Skin epidermis (tissue), 12 donors: Measurements from ENCODE around the gene INHBC.
"Not testable (repeated sequence)": the region's sequence is repeated elsewhere in the genome, so short reads cannot be mapped to it uniquely, and the experiment has no call there.

ENCODE experiments used
- H3K27ac ChIP-seq, 21 experiments: fragments of 200-600 bp; sonication (generic) in 11 of 21; one replicate each; pipeline ENCODE4 v1.5.0; 2020; ENCODE audit warnings: mild to moderate bottlenecking in 3 of 21, inconsistent platforms in 2 of 21, moderate library complexity in 2 of 21
- H3K4me3 ChIP-seq, 7 experiments: fragments of 200-600 bp; sonication (generic) in 2 of 7; one replicate each; pipeline ENCODE4 v1.5.0; 2020; ENCODE audit warnings: inconsistent platforms in 2 of 7, mild to moderate bottlenecking in 2 of 7, moderate library complexity in 1 of 7

INHBC gene

DNA sequence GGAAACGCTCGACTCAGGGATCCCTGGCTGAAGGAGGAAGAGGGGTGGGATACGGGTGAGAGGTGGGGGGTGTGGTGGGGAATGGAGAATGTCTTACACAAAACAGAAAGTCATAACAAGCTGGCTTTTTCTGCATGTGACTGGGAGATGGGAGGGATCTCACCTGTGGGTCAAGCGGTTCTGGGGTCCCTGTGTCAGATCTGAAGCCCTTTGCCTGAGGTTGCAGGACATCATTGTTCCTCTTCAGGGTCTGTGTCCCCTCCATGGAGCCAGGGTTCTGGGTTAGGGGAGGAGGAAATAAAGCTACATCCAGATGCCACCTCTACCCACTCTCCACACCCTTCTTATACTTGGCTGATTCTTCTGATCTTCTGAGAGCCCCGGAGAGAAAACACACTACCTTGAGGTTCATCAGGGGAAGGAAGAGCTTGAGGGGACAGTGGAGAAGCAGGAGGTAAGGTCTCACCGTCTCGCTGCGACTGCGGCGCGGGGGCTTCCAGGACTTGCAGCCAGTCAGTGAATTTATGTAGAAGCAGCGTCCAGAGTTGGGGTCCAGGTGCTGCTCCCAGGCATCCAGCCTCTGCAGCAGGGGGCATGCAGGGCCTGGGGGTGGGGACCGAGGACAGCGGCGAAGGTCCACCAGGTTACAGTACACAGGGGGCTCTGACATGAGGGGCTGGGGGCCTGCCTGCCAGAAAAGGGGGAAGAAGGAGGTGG, 42.6 kb downstream of the INHBC start:
- H3K4me3 ChIP-seq = peak overlapping the region; percentile 32 to 47 (median 40)

DNA sequence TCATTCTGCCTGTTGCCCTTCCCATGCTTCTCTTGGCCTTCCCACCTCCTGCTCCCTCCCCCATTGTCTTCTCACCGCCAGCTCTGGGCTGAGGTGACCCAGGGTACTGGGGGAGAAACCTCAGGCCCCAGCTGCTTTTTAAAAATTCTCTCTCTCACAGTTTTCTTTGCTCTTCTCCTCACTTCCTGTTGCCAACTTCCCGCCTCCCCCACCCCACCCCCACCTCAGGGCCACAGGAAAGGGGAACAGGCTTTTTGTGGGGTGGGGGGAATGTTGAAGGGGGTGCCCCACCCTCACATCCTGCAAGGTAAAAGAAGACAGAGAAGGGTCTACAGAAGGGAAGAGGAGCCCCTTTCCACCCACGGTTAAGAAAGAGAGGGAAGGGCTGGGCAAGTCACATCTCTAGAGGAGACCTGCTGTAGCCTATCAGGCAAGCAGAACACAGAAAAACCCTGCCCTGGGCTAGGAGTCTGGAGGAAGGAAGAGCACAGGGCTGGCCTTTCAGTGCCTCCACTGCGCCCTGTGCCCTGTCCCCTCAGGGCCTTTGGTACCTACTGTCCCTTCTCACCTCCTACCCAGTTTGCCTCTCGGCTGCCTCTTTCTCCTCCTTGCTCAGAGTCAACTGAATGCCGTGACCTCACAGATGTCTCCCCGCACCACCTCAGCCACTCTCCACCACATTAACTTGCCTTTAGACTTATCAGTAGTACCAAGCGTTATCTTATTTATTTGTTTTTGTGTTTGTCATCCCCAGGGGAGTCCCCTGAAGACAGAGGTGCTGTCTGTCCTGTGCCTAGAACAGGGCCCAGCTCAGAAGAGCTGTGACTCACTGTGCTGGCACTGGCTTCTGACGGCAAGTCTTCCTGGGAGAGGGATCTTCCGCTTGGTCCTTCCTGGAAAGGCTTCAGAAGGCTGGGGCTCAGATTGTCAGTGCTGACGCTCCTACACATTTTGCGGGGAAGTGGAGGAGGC, 43.4 kb downstream of the INHBC start:
- Histone ChIP-seq H3K4me3 (peak overlapping the region; percentile 32 to 47 (median 40)), H3K27ac (peak overlapping the region; percentile 31 to 99 (median 84))

More for the DNA sequence above, 42.6 kb downstream of the INHBC start:
- H3K27ac ChIP-seq = peak overlapping the region; percentile 31 to 99 (median 84)

DNA sequence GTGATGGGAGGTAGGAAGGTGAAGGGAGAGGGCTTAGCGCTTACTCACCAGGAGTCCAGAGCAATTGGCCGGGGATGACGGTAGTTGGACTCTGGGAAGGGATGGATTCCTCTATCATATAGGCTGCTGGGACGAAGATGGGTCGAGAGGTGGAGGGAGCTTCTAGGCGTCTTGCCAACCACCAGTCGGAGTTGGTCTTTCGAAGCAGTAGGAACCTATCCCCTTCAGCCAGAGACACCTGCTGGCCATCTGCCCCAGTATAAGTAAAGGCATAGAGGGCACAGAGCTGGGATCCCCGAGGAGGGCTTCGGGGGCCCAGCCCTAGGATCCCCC, 44.4 kb downstream of the INHBC start:
- peak overlapping the region in 20 of 21 experiments; percentile 31 to 99 (median 84) for H3K27ac ChIP-seq
- H3K4me3 ChIP-seq = peak overlapping the region in 3 of 7 experiments; percentile 14 to 42 (median 36)

DNA sequence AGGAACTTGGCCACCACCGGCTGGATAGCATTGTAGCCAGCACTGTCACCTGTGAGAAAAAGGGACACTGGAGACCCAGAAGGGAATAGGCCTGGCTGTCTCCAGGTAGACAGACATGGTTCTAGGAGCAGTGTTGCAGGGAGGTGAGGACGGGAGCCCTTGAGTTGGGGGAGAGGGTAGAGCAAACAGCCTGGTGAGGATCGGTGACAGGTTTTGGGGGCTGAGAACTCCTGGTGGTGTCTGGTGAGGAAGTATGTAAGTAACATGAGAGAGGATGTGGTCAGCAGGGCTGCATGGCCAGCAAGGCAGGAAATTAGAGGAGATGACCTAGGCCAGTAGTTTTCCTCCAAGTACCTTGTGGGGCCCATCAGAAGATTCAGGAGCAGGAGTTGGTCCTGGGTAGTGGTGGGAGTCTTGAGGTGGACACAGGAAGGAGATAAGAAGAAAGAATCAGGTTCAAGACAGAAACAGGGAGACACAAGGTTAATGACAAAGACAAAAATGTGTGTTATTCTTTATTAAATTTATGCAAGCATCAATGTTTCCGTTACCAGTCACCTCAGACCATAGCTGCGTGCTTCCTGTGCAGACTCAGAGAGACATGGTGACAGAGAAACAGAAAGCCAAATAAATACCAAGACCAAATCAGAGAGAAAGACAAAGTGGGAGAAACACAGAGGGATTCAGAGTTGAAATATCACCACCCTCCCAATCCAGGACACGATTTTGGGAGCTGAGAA, 45.0 kb downstream of the INHBC start, which contains the start of gene ARHGAP9:
Gene ARHGAP9 (minus strand): TSS at position 491 of the 740 bp plus-strand sequence. CDS start 460 bp downstream, at position 31.
- Histone ChIP-seq H3K27ac (peak within 1 kb of the TSS in 20 of 21 experiments; percentile 36 to 99 (median 84)), H3K4me3 (peak within 1 kb of the TSS in 3 of 7 experiments; percentile 36 to 42 (median 40))

DNA sequence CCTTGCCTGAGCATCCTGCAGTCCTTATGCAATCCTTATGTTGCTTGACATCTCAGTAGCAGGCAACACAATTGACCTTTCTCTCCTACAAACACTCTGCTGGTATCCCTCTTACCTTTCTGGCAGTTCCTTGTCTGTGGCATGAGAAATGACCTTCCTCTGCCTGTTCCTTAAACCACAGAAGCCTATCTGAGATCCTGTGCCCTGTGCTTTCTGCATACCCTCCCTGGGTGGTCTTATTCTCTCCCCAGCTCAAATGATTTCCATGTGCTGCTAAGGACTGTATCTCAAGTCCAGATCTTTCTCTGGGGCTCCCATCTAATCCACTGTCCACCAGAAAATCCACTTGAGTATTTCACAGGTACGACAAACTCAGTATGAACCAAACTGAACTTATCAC, 47.1 kb downstream of the INHBC start:
- peak overlapping the region in 4 of 21 experiments; percentile 88 to 99 (median 94) for H3K27ac ChIP-seq
- H3K4me3 ChIP-seq = no peak overlapping the region

DNA sequence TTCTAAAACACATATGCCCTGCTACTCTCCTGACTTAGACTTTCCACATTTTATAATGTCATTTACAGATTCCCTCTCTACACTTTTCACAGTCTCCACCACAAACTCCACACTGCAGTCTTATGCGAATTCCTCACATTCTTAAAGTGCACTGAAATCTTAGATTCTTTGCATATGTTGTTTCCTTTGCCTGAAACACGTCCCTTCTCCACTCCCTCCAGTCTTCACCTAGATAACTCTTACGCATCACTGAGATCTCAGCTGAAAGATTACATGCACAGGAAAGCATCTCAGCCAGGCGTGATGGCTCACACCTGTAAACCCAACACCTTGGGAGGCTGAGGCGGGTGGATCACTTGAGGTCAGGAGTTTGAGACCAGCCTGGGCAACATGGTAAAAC, 48.9 kb downstream of the INHBC start:
- no peak overlapping the region for H3K4me3 ChIP-seq
- peak overlapping the region in 1 of 21 experiments; percentile 14 for H3K27ac ChIP-seq

DNA sequence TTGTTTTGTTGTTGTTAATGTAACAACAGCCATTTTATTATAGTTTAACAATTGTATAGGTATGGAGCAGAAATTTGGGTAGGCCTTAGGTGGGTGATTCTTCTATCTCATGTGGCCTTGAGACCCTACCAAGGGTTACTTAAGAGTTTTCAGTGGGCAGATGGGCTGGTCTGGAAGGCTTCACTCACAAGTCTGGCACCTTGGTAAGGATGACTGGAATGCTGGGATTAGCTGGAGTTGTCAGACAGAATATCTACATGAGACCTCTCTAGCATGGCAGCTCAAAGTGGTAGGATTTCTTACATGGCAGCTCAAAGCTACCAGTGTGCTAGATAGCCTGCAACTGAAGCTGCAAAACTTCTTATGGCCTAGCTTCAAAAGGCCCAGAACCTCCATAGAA, 51.1 kb downstream of the INHBC start:
- Histone ChIP-seq H3K27ac (no peak overlapping the region), H3K4me3 (no peak overlapping the region)

DNA sequence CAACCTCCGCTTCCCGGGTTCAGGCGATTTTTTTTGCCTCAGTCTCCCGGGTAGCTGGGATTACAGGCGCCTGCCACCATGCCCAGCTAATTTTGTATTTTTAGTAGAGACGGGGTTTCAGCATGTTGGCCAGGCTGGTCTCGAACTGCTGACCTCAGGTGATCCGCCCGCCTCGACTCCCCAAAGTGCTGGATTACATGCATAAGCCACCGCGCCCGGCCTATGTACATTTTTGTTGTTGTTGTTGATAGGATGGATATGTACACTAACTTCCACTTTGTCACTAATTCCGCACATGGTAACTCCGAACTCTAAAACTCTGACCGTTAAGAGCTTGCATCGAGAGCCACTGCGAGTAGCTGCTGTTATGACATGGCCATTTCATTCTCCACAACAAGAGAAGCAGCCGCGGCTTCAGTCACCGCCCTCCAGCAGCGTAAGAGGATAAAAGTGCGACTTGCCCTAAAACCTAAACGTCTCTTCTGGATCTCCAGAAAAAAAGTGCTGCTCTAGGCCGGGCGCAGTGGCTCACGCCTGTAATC, 52.5 kb downstream of the INHBC start:
- peak overlapping the region; percentile 77 to 91 (median 84) for H3K4me3 ChIP-seq
- peak overlapping the region in 9 of 21 experiments; percentile 16 to 93 (median 80) for H3K27ac ChIP-seq

DNA sequence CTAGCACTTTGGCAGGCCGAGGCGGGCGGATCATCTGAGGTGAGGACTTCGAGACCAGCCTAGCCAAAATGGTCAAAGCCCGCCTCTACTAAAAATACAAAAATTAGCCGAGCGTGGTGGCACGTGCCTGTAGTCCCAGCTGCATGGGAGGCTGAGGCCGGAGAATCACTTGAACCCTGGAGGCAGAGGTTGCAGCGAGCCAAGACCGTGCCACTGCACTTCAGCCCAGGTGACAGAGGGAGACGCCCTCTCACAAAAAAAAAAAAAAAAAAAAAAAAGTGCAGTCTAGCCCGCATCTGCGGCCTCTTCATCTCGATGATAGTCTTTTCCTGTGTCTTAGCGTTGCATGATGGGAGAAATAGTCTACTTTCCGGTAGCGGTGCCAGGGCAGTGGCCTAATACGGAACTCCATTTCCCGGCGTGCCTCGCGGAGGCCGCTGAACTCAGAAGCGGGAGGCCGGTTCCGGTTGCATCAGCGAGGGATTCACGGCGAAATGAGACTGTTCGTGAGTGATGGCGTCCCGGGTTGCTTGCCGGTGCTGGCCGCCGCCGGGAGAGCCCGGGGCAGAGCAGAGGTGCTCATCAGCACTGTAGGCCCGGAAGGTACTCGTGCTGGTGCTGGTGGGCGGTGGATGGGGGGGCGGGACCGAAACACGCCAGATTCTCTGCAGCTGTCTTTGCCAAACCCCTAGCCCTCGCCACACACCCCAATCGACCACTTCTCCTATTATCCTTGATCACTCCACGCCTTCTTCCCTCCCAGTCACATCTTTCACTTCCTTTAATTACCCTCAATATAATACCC, 53.2 kb downstream of the INHBC start, which contains the start of gene MARS1:
Gene MARS1 (plus strand): TSS at position 472 of the 805 bp plus-strand sequence. CDS start 23 bp downstream, at position 495.
- Histone ChIP-seq H3K4me3 (peak within 1 kb of the TSS; percentile 77 to 91 (median 84)), H3K27ac (peak within 1 kb of the TSS; percentile 1 to 95 (median 84))

DNA sequence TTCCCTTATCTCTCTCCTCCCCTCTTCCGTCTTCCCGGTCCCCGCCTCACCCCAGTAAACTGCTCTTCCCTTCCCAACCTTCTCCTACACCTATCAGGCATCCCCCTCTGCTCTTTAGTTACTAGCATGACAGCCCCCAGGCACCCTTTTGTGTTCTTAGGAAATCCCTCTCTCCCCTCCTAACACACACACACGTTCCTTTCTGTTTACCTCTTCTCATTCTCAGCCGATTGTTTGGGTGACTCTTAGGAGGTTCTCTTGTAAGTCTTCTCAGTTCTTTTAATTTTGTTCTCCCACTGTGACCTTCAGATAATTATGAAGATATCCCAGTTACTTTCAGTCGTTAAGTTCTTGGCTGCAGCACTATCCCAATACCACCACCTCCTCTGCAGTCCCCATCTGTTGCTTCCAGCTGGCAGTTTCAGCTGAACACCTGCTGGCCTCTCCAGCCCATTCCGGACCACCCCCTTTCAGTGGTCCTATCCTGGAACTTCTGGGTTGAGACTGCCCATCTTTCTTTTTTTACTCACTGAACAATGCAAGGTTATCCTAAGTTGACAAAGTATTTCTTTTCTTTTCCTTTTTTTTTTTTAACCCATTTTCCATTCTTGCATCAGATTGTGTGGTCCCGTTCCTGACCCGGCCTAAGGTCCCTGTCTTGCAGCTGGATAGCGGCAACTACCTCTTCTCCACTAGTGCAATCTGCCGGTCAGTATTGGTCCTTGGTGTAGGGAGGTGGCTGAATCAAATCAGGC, 54.0 kb downstream of the INHBC start:
- peak overlapping the region; percentile 77 to 91 (median 84) for H3K4me3 ChIP-seq
- peak overlapping the region in 20 of 21 experiments; percentile 64 to 95 (median 84) for H3K27ac ChIP-seq

DNA sequence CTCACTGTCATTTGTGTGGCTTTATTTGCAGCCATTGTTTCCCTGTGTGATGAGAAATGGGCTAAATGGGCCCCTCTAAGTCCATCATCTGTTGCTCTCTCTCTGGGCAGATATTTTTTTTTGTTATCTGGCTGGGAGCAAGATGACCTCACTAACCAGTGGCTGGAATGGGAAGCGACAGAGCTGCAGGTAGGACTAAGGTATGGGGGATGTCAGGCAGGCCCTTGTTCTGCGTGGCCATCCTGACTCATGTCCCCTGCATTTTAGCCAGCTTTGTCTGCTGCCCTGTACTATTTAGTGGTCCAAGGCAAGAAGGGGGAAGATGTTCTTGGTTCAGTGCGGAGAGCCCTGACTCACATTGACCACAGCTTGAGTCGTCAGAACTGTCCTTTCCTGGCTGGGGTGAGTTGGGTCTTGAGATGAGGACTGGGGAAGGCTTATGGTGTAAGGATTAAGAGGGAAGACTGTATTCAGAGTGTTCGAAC, 54.6 kb downstream of the INHBC start:
- peak overlapping the region in 5 of 7 experiments; percentile 77 to 86 (median 84) for H3K4me3 ChIP-seq
- peak overlapping the region in 5 of 21 experiments; percentile 72 to 95 (median 76) for H3K27ac ChIP-seq

DNA sequence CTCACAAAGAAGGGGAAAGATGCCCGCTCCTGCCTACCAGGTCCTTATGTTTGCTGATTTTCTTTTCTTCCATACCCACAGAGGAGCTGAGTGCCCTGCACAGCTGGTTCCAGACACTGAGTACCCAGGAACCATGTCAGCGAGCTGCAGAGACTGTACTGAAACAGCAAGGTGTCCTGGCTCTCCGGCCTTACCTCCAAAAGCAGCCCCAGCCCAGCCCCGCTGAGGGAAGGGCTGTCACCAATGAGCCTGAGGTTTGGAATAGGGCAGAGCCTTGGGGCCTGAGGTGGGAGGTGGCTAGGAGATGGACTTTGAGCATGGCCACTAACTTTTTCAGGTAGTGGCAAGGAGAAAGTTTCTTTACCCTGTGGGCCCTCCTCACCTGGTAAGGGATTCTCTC, 55.5 kb downstream of the INHBC start:
- Histone ChIP-seq H3K4me3 (no peak overlapping the region), H3K27ac (no peak overlapping the region)

DNA sequence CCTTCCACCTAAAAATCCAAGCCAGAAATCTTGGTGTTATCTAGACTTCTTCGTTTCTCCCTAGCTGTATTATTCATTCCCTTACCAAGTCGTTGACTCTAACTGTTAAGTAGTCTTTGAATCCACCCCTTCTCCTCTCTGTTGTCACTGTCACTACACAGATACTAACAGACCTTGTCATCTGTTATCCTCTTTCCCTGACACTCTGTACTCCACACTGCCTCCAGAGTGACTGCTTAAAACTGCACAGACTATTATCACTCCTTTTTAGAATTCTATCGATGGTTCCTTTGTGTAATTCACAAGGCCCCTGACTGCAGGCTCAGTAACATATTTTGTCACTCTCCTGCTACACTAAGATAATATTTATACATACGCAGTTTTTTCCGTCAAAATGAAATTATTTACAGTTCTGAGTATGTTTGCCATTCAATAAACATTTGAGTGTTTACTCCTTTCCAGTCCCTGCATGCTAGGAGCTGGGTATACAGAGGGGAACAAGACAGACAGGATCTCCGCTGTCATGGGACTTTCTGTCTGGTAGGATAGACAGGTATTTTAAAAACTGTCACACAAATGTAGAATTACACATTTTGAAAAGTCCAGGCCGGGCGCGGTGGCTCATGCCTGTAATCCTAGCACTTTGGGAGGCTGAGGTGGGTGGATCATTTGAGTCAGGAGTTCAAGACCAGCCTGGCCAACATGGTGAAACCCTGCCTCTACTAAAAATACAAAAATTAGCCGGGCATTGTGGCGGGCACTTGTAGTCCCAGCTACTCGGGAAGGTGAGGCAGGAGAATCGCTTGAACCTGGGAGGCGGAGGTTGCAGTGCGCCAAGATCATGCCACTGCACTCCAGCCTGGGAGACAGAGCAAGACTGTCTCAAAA, 57.1 kb downstream of the INHBC start:
- Histone ChIP-seq H3K27ac (no peak overlapping the region), H3K4me3 (no peak overlapping the region)

DNA sequence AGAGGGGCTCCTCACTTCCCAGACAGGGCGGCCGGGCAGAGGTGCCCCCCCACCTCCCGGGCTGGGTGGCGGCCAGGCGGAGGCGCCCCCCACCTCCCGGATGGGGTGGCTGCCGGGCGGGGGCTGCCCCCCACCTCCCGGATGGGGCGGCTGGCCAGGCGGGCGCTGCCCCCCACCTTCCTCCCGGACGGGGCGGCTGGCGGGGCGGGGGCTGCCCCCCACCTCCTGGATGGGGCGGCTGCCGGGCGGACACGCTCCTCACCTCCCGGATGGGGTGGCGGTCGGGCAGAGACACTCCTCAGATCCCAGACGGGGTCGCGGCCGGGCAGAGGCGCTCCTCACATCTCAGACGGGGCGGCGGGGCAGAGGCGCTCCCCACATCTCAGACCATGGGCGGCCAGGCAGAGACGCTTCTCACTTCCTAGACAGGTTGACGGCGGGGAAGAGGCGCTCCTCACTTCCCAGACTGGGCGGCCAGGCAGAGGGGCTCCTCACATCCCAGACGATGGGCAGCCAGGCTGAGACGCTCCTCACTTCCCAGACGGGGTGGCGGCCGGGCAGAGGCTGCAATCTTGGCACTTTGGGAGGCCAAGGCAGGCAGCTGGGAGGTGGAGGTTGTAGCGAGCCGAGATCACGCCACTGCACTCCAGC, 60.6 kb downstream of the INHBC start:
- H3K4me3 ChIP-seq, H3K27ac ChIP-seq: not testable (repeated sequence)

DNA sequence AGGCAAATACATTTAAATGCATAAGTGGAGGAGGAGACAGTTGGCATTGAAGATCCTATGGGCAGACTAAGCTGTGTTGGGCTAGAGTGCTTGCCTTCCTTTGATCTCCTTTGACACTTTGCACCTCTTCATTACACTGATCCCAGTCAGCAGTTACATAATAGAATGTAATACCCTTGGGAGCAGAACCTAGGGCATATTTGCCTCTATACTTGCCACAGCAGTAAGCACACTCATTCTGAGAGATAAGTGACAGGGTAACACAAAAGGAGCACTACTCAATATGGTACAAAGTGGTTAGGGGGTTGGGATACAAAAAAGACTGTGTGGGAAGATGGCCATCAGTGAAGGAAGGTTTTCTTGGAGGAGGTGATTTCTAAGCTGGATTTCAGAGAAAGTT, 62.2 kb downstream of the INHBC start:
- H3K27ac ChIP-seq = no peak overlapping the region
- H3K4me3 ChIP-seq = no peak overlapping the region
